SH-SY5Y (cell line): ENCODE data around the gene TUBA1C.

Experiments
- GATA2 ChIP-seq: IDR thresholded peaks from 2 replicates; pipeline ENCODE4 v1.6.1; 2011; ENCODE audit warnings: mild to moderate bottlenecking, low read depth, low read length
- GATA3 ChIP-seq: IDR thresholded peaks from 2 replicates; pipeline ENCODE4 v1.6.1; 2011; ENCODE audit warnings: low read depth, mild to moderate bottlenecking, low read length, moderate library complexity

GRCh38 chr12:49296034-49296835 lies 31.4 kb downstream of the TUBA1C start:
- TF ChIP-seq GATA2 (no peak), GATA3 (no peak)
